IMR-90 (cell line): ENCODE measurements around the gene SLC7A10. TPM values are rescaled to one million over a fixed set of nuclear protein-coding genes. Genes with fewer than 3 reads are reported as not detected.
"Not testable (repeated sequence)": the region's sequence is repeated elsewhere in the genome, so short reads cannot be mapped to it uniquely, and the experiment has no call there.

Experiments used
- ATAC-seq: fragments of 200-7000 bp; cut with Tn5 transposase; 2 replicates; pipeline ENCODE4 v1.9.1; 2020; ENCODE audit warnings: low read depth, mild to moderate bottlenecking, moderate library complexity
- BruUV-seq: library from RNA; stranded (reverse); fragments of 400-500 nt; replicated peaks from 2 replicates; lab custom pipeline; 2021; lab: Mats Ljungman, UMichigan
- CTCF ChIA-PET: fragments of 300-600 bp; formaldehyde crosslinking; extraction: SDS; loops from one replicate; lab custom pipeline; 2021; ENCODE audit warnings: antibody characterized with exemption; lab: Yijun Ruan, JAX
- POLR2A ChIA-PET: fragments of 300-600 bp; sonication (Branson Sonifier 250); formaldehyde crosslinking; loops from one replicate; lab custom pipeline; 2022; ENCODE audit warnings: antibody characterized with exemption; ENCODE audit not compliant: unreplicated experiment; lab: Charles Lee
- DNase-seq: peaks from one replicate; pipeline ENCODE4 v3.0.0; 2013
- H2AFZ ChIP-seq: replicated peaks from 2 replicates; pipeline ENCODE3; 2013; ENCODE audit warnings: low read length, mild to moderate bottlenecking; ENCODE audit not compliant: poor library complexity
- H2AK5ac ChIP-seq: 2 replicates; pipeline ENCODE4 v1.6.1; 2013; ENCODE audit warnings: low read depth, low read length, inconsistent platforms
- H2AK9ac ChIP-seq: replicated peaks from 2 replicates; pipeline ENCODE3; 2013; ENCODE audit warnings: mild to moderate bottlenecking, low read depth, low read length, moderate library complexity; ENCODE audit not compliant: poor library complexity
- H2BK120ac ChIP-seq: 2 replicates; pipeline ENCODE4 v1.6.1; 2013; ENCODE audit warnings: low read depth, low read length, inconsistent platforms
- H2BK15ac ChIP-seq: 3 replicates; pipeline ENCODE4 v1.6.1; 2013; ENCODE audit warnings: low read depth, low read length, inconsistent platforms
- H2BK20ac ChIP-seq: 2 replicates; pipeline ENCODE4 v1.6.1; 2013; ENCODE audit warnings: low read depth, mild to moderate bottlenecking, inconsistent platforms, low read length, moderate library complexity
- H2BK5ac ChIP-seq: 2 replicates; pipeline ENCODE4 v1.6.1; 2013; ENCODE audit warnings: mild to moderate bottlenecking, low read depth, low read length, inconsistent platforms; ENCODE audit not compliant: poor library complexity, severe bottlenecking
- H3K14ac ChIP-seq: replicated peaks from 2 replicates; pipeline ENCODE4 v1.6.1; 2013; ENCODE audit warnings: low read depth, low read length, inconsistent platforms
- H3K18ac ChIP-seq: 2 replicates; pipeline ENCODE4 v1.6.1; 2013; ENCODE audit warnings: low read depth, low read length, control low read depth
- H3K23ac ChIP-seq: 2 replicates; pipeline ENCODE4 v1.6.1; 2013; ENCODE audit warnings: low read depth, low read length, inconsistent platforms
- H3K27ac ChIP-seq: 2 replicates; pipeline ENCODE4 v1.5.1; 2013; ENCODE audit warnings: mild to moderate bottlenecking, control low read depth, low read length; ENCODE audit not compliant: insufficient read depth
- H3K27me3 ChIP-seq: 2 replicates; pipeline ENCODE4 v1.6.1; 2013; ENCODE audit warnings: low read length; ENCODE audit not compliant: control insufficient read depth, insufficient read depth
- H3K36me3 ChIP-seq: 2 replicates; pipeline ENCODE4 v1.6.1; 2013; ENCODE audit warnings: low read length, mixed read lengths; ENCODE audit not compliant: control insufficient read depth, insufficient read depth
- H3K4ac ChIP-seq: 2 replicates; pipeline ENCODE4 v1.6.1; 2013; ENCODE audit warnings: low read depth, low read length, inconsistent platforms
- H3K4me1 ChIP-seq: 2 replicates; pipeline ENCODE4 v1.6.1; 2013; ENCODE audit warnings: low read length, mixed read lengths; ENCODE audit not compliant: control insufficient read depth, insufficient read depth
- H3K4me2 ChIP-seq: 2 replicates; pipeline ENCODE4 v1.6.1; 2013; ENCODE audit warnings: low read depth, mild to moderate bottlenecking, control low read depth, low read length, moderate library complexity
- H3K4me3 ChIP-seq: 2 replicates; pipeline ENCODE4 v1.5.1; 2013; ENCODE audit warnings: low read depth, mild to moderate bottlenecking, control low read depth, low read length, moderate library complexity; ENCODE audit not compliant: insufficient read depth
- H3K56ac ChIP-seq: 2 replicates; pipeline ENCODE4 v1.6.1; 2013; ENCODE audit warnings: low read length, inconsistent platforms; ENCODE audit not compliant: insufficient read depth; ENCODE audit errors: extremely low read depth
- H3K79me1 ChIP-seq, 2 experiments: 2 replicates each; pipeline ENCODE4 v1.6.1; 2013; ENCODE audit warnings: low read length in 2 of 2, inconsistent platforms in 1 of 2, low read depth in 1 of 2
- H3K9ac ChIP-seq: 2 replicates; pipeline ENCODE4 v1.6.1; 2013; ENCODE audit warnings: low read depth, low read length, control low read depth
- H3K9me1 ChIP-seq: 2 replicates; pipeline ENCODE4 v1.6.1; 2013; ENCODE audit warnings: low read length, inconsistent platforms; ENCODE audit not compliant: insufficient read depth
- H3K9me3 ChIP-seq: 2 replicates; pipeline ENCODE4 v1.6.1; 2013; ENCODE audit warnings: low read length; ENCODE audit not compliant: control insufficient read depth, insufficient read depth
- H4K20me1 ChIP-seq: 2 replicates; pipeline ENCODE4 v1.6.1; 2013; ENCODE audit warnings: low read length, inconsistent platforms; ENCODE audit not compliant: insufficient read depth
- H4K5ac ChIP-seq: 2 replicates; pipeline ENCODE4 v1.6.1; 2013; ENCODE audit warnings: mild to moderate bottlenecking, low read depth, low read length, control low read depth
- H4K8ac ChIP-seq, 2 experiments: 2 replicates each; pipeline ENCODE4 v1.6.1; 2013; ENCODE audit warnings: low read depth in 2 of 2, low read length in 2 of 2, control low read depth in 1 of 2, inconsistent platforms in 1 of 2
- H4K91ac ChIP-seq: 2 replicates; pipeline ENCODE4 v1.6.1; 2013; ENCODE audit warnings: low read depth, low read length, inconsistent platforms; ENCODE audit not compliant: insufficient read depth
- WGBS, 2 experiments: methylation state at CpG; one replicate each; pipeline versions ENCODE4 v1.1.5 to v1.1.7; 2013; ENCODE audit warnings: missing lambda C conversion rate in 2 of 2; ENCODE audit not compliant: insufficient read length in 1 of 2; ENCODE audit errors: extremely low coverage in 2 of 2; 5-methylcytosine and 5-hydroxymethylcytosine counted together
- dilution Hi-C: fragments of 300-500 bp; cut with HindIII; formaldehyde crosslinking; loops from one replicate; pipeline ENCODE4 v1.14.3; 2018; ENCODE audit warnings: low sequenced_read_pairs; ENCODE audit not compliant: unreplicated experiment
- in situ Hi-C: fragments of 300-500 bp; cut with MboI; formaldehyde crosslinking; loops from 3 replicates; pipeline ENCODE4 v1.14.3; 2019; ENCODE audit warnings: low sequenced_read_pairs, inconsistent platforms, mixed read lengths
- intact Hi-C: fragments of 100-400 bp; cut with micrococcal nuclease; formaldehyde crosslinking; loops from 2 replicates; pipeline ENCODE4 v1.10.0; 2022
- polyA plus RNA-seq, 3 experiments: library from polyadenylated mRNA; depleted of rRNA; stranded (reverse); fragments of >200 nt; gene quantifications; 2 replicates each; pipeline ENCODE4 v1.2.3, GENCODE V29; 2012; ENCODE audit warnings: low replicate concordance in 1 of 3
- total RNA-seq: library from RNA; depleted of rRNA; stranded (reverse); fragments of >200 nt; gene quantifications from 2 replicates; pipeline ENCODE4 v1.2.3, GENCODE V29; 2012

SLC7A10 gene
- total and polyA plus RNA-seq, 2 of the 4 experiments (the other 2 are of a cell fraction) = not detected

GRCh38 chr19:33209850-33210230 is 15.8 kb downstream of the SLC7A10 start:
- in situ Hi-C loops, H2AFZ ChIP-seq, dilution Hi-C loops, H4K20me1 ChIP-seq, H4K91ac ChIP-seq, H2AK5ac ChIP-seq, ATAC-seq, CTCF ChIA-PET, BruUV-seq, DNase-seq, H2BK5ac ChIP-seq, H3K4me2 ChIP-seq, POLR2A ChIA-PET, H3K4ac ChIP-seq, H3K36me3 ChIP-seq, H3K9ac ChIP-seq, H2BK15ac ChIP-seq, H2BK20ac ChIP-seq, H3K9me3 ChIP-seq, intact Hi-C loops, H4K5ac ChIP-seq, H3K9me1 ChIP-seq, H3K27me3 ChIP-seq, H2AK9ac ChIP-seq, H3K4me3 ChIP-seq, H3K56ac ChIP-seq, H2BK120ac ChIP-seq, H3K4me1 ChIP-seq, H4K8ac ChIP-seq, H3K23ac ChIP-seq, H3K14ac ChIP-seq, H3K27ac ChIP-seq, H3K18ac ChIP-seq, H3K79me1 ChIP-seq: not testable (repeated sequence)
- WGBS, 2 experiments = 80% methylated on average over 1 of the region's 7 CpGs; no CpG with 5 or more reads in 1 of the 2 experiments
